Activated CD8-positive, alpha-beta memory T cell treated with anti-CD3 and anti-CD28 coated beads, Interleukin-2, amount 50 U/mL, for 4 hours (primary cell): ENCODE measurements around the gene RBM44.
"Not testable (repeated sequence)": the region's sequence is repeated elsewhere in the genome, so short reads cannot be mapped to it uniquely, and the experiment has no call there.

Experiments
- DNase-seq: peaks from one replicate; pipeline ENCODE4 v3.0.0-alpha.2; 2020

Gene RBM44, protein sequence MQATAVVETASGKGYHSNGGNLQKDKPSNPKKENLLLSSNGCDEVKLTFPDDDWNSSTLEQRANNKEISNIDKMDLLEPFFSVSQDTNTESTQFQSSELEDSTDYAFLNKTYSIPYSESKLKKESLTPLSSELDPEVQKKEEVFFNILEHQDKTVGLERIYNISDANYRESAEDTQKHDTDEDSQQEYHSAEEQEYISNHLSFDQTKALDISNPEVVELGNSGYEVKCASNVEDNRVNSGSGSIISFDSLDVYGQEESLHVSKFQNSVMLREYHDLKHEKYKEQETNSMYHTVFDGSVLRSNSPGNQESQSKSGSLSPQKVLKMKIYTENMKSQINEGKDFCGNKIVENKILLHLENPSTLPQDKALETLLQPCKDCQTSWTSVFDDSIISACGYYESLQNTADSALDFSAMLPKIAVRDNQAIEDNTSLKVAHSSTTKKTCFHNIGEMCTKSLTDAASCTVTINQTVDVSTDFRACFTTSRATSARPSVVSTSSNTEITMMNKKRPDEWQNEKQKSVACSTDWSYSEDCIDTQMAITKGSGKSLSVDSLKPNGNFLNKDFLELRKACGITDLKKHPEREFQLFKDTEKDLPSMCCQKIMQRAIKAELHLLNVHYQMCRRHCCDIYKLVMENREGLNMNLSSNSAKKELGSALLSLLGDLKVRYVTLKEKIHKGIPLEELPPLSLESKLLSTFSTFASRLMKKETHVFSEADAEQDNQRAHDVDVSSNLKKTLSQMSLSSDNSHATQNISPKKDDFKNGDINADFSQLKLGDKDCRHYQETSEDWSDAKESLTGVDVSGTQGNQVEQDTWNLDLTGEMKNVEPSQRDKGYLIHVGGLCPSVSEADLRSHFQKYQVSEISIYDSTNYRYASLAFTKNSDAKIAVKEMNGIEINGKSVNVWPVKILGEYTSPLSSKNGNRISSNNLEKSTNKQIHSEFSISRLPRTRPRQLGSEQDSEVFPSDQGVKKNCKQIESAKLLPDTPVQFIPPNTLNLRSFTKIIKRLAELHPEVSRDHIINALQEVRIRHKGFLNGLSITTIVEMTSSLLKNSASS

GRCh38 chr2:237798236-237799059, at the start of gene RBM44:
TSS of gene RBM44 (plus strand) at chr2:237798779. CDS start at chr2:237813610, 14,831 bp downstream.
- no peak for DNase-seq

DNA sequence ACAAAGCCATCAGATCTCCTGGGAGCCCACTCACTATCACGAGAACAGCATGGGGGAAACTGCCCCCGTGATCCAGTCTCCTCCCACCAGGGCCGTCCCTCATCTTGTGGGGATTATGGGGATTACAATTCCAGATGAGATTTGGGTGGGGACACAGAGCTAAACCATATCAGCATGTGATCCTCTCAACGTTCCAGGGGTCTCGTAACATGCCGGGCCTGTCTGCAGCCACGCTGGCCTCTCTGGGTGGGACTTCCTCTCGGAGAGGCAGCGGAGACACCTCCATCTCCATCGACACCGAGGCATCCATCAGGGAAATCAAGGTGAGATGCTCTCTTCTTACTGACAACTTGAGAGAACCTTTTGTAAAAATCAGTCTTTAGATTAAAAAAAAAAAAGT, 49.6 kb upstream of the RBM44 start:
- DNase-seq = no peak

DNA sequence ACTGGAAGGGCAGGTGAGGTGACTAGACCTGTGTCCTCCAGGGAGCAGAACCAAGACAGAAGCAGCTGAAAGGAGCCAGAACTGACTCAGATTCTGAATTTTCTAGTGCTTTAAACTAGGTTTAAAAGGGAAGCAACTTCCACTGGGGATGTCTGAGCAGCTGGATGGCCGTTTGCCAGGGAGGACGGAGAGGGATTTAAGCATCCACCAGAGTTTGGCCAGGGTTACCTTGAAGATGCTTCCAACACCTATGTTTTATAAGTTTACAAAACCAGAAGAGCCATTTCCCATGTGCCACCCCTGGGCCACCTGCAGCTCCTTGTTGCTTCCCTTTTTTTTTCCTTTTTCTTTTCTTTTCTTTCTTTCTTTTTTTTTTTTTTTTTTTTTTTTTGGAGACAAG, 48.6 kb upstream of the RBM44 start:
- DNase-seq = no peak

DNA sequence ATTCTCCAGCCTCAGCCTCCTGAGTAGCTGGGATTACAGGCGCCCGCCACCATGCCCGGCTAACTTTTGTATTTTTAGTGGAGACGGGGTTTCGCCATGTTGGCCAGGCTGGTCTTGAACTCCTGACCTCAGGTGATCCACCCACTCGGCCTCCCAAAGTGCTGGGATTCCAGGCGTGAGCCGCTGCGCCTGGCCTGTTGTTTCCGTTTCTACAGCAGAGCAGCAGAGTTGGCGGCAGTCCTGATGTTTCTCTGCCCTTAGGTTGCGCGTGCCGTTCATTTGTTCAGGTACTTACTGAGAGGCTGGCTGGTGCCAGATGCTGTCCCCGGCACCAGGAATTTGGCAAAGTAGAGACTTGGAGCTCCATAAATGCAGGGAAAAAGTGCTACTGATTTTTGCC, 48.1 kb upstream of the RBM44 start:
- not testable (repeated sequence) for DNase-seq

GRCh38 chr2:237752761-237753165, 45.8 kb upstream of the RBM44 start:
- DNase-seq = no peak

DNA sequence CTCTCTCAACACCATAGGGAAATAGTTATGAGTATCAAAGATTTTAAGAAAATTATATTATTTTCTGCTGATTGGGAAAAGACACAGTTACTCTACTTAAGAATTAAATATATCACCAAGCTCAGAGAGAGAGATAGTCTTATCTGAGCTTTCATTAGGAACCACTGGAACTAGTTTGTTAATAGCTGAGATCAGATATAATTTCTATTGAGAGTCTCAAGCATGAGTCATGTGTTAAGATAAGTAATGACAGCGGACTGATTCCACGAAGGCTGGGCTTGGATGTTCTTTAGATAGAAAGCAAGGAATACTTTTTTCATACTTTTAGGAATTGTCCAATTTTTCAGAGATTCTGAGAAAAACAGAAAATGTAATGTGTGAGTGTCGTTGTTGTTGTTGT, 44.4 kb upstream of the RBM44 start:
- DNase-seq = no peak

GRCh38 chr2:237754626-237755248, 43.8 kb upstream of the RBM44 start:
- no peak for DNase-seq

DNA sequence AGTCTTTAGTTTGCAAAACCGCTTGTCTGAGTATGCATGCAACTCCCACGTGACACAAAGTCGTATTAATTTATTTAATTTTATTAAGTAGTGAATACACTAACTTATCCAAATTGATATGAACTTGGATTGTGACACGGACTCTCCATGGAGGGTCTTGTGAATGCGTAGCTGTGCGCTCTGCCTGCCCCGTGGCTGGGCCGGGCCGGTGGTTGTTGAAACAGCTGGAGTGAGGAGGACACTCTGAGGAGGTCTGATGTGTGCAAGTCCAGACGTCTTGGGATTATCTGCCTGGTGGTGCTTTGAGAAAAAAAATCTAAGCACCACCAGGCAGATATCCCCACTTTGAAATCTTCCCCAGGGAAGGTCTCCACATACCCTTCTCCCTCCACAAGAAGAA, 41.0 kb upstream of the RBM44 start:
- DNase-seq = no peak

- DNase-seq = no peak
These were observed 40.4 kb upstream of the RBM44 start for GRCh38 chr2:237758185-237758584.

GRCh38 chr2:237759176-237759575, 39.4 kb upstream of the RBM44 start:
- no peak for DNase-seq

- no peak for DNase-seq
These were observed 37.8 kb upstream of the RBM44 start for GRCh38 chr2:237760506-237761502.

DNA sequence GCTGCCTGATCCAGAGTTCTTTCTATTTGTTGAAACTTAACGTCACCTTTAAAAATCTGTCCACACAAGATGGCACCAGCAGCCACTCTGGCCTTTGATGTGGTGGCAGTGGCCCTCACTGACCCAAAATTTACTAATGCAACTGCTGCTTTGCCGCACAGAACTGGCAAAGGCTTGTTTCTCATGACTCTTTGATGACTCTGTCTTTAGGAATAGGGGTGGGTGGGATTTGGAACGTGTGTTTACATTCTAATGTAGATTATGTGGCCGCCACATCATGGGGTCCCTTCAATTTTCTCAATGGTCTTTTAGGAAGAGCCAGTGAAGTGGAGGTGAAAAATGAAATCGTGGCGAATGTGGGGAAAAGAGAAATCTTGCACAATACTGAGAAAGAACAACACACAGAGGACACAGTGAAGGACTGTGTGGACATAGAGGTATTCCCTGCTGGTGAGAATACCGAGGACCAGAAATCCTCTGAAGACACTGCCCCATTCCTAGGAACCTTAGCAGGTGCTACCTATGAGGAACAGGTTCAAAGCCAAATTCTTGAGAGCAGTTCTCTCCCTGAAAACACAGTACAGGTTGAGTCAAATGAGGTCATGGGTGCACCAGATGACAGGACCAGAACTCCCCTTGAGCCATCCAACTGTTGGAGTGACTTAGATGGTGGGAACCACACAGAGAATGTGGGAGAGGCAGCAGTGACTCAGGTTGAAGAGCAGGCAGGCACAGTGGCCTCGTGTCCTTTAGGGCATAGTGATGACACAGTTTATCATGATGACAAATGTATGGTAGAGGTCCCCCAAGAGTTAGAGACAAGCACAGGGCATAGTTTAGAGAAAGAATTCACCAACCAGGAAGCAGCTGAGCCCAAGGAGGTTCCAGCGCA, 36.0 kb upstream of the RBM44 start:
- DNase-seq = not testable (repeated sequence)

- no peak for DNase-seq
These were observed 34.8 kb upstream of the RBM44 start for GRCh38 chr2:237763812-237764211.

GRCh38 chr2:237765122-237765521, 33.5 kb upstream of the RBM44 start:
- not testable (repeated sequence) for DNase-seq

DNA sequence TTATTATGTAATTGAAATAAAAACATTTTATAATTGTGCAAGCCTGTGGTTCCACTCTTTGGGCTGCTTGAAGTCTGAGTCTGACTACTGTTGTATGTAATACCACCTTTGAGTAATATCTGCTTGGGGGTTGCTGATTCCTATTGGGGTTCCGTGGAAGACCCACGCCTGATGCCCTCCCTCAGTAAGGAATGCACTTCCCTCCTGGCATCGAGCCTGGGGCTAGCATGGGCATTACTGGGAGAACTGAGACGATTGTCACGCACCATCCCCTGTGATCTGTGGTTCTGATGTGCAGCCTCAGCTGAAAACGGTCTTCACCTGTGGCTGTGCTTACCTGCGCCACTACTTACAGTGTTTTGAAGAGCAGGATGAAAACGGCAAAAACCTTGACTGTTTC, 32.7 kb upstream of the RBM44 start:
- no peak for DNase-seq

DNA sequence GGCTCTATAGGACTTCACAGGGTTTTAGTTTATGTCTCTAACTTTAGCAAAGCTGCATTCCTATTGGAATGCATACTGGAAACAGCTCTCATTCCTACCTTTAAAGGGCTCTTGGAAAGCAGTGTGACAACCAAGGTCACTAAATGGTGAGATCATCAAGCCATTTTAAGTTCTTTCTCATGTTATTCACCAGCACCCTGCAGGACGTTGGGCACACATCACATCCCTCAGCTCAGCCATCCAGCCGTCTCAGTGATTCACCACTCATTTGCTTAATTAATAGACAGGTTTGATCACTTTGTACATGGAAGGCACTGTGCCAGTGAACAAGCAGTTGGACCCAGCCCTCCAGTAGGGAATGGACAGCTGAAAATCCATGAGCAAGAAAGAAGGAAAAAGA, 32.2 kb upstream of the RBM44 start:
- DNase-seq = no peak

GRCh38 chr2:237772513-237772912, 26.1 kb upstream of the RBM44 start:
- DNase-seq = no peak

GRCh38 chr2:237773826-237774225, 24.8 kb upstream of the RBM44 start:
- DNase-seq = no peak

DNA sequence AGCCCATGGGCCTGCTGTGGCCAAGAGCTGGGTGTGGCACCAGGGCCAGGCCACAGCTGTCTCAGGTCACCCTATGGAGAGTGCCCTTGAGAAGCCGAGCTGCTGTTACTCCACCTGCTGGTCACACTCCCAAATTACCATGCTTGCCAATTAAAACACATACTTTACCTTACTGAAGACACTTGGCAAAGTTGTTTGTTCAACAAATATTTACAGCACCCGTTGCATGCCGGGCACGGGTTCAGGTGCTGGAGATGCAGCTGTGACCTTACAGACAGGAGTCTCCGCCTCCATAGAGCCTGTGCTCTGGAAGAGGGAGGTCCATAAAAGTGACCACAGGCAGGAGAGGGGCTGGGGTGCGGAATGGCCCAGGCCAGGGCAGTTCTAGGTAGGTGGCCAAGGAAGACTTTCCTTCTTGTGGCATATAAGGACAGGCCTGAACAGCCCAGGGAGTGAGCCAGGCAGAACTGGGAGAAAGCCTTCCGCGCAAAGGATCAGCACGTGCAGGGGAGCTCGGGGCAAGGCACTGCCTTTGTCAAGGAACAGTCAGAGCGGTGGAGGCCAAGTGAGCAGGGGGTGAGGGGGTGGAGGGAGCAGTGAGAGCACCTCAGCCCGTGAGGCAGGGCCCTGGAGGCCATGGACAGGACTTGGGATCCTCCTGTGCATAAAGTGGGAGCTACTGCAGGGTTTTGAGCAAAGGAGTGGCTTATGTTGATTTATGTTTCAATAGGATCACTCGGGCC, 23.6 kb upstream of the RBM44 start:
- DNase-seq = peak; percentile 36
